OCI-LY7 (cell line): Measurements from ENCODE around the gene UAP1L1. TPM values are rescaled to one million over a fixed set of nuclear protein-coding genes. Genes with fewer than 3 reads are reported as not detected.

Experiments used
- BruUV-seq: library from RNA; stranded (reverse); fragments of 400-500 nt; replicated peaks from 2 replicates; lab custom pipeline; 2021; lab: Mats Ljungman, UMichigan
- CTCF ChIA-PET: fragments of 300-600 bp; sonication (Branson Sonifier 250); formaldehyde crosslinking; loops from one replicate; lab custom pipeline; 2022; ENCODE audit warnings: antibody characterized with exemption; ENCODE audit not compliant: unreplicated experiment; lab: Charles Lee
- POLR2A ChIA-PET: fragments of 300-600 bp; sonication (Branson Sonifier 250); formaldehyde crosslinking; loops from one replicate; lab custom pipeline; 2022; ENCODE audit warnings: antibody characterized with exemption; lab: Charles Lee
- DNase-seq: peaks from one replicate; pipeline ENCODE4 v3.0.0-alpha.2; 2015; ENCODE audit warnings: low spot score
- H2AFZ ChIP-seq: fragments of 200-600 bp; sonication (generic), shearing (Covaris generic); 2 replicates; pipeline ENCODE4 v1.6.1; 2014; ENCODE audit warnings: mild to moderate bottlenecking, antibody characterized with exemption, low read length, moderate library complexity
- H3K27ac ChIP-seq: fragments of 200-600 bp; sonication (generic); 2 replicates; pipeline ENCODE4 v1.5.1; 2014; ENCODE audit warnings: mixed run types, low read depth, mild to moderate bottlenecking, moderate library complexity, low read length, inconsistent platforms; ENCODE audit not compliant: poor library complexity, severe bottlenecking
- H3K36me3 ChIP-seq: fragments of 200-600 bp; sonication (generic); 2 replicates; pipeline ENCODE4 v1.6.1; 2014; ENCODE audit warnings: mild to moderate bottlenecking, antibody characterized with exemption, low read length, moderate library complexity, mixed read lengths; ENCODE audit not compliant: insufficient read depth
- H3K4me1 ChIP-seq: fragments of 200-600 bp; sonication (generic); 2 replicates; pipeline ENCODE4 v1.5.1; 2014; ENCODE audit warnings: mild to moderate bottlenecking, low read length; ENCODE audit not compliant: insufficient read depth, poor library complexity, severe bottlenecking
- H3K4me2 ChIP-seq: fragments of 200-600 bp; sonication (generic); 2 replicates; pipeline ENCODE4 v1.6.1; 2014; ENCODE audit warnings: mild to moderate bottlenecking, low read length
- H3K4me3 ChIP-seq: fragments of 200-600 bp; sonication (generic); 2 replicates; pipeline ENCODE4 v1.5.1; 2014; ENCODE audit warnings: mild to moderate bottlenecking, low read depth, low read length; ENCODE audit not compliant: poor library complexity, severe bottlenecking
- H3K79me2 ChIP-seq: fragments of 200-600 bp; sonication (generic); 2 replicates; pipeline ENCODE4 v1.6.1; 2016; ENCODE audit warnings: low read depth, mild to moderate bottlenecking, low read length, moderate library complexity, mixed read lengths; ENCODE audit not compliant: insufficient read depth
- H3K9me2 ChIP-seq: fragments of 200-600 bp; sonication (generic); 2 replicates; pipeline ENCODE4 v1.6.1; 2016; ENCODE audit warnings: mild to moderate bottlenecking, low read length, mixed read lengths; ENCODE audit not compliant: insufficient read depth
- H3K9me3 ChIP-seq: fragments of 200-600 bp; sonication (generic); 2 replicates; pipeline ENCODE4 v1.6.1; 2014; ENCODE audit warnings: mild to moderate bottlenecking, mixed run types, low read length, mixed read lengths
- H4K20me1 ChIP-seq: fragments of 200-600 bp; sonication (generic); 2 replicates; pipeline ENCODE4 v1.6.1; 2014; ENCODE audit warnings: mild to moderate bottlenecking, antibody characterized with exemption, low read length, moderate library complexity, mixed read lengths; ENCODE audit not compliant: insufficient read depth
- CTCF ChIP-seq: fragments of 200-600 bp; sonication (generic); conservative IDR thresholded peaks from 2 replicates; pipeline ENCODE4 v1.5.1; 2014; ENCODE audit warnings: mild to moderate bottlenecking, antibody characterized with exemption, low read length, moderate library complexity, mixed read lengths
- EZH2phosphoT487 ChIP-seq: fragments of 200-600 bp; sonication (generic); IDR thresholded peaks from 2 replicates; pipeline ENCODE4 v1.6.1; 2018; ENCODE audit warnings: low read depth, borderline replicate concordance, mild to moderate bottlenecking, mixed run types, antibody characterized with exemption, low read length, moderate library complexity, mixed read lengths
- intact Hi-C: fragments of 100-400 bp; cut with micrococcal nuclease; formaldehyde crosslinking; loops from one replicate; pipeline ENCODE4 v1.10.0; 2022; ENCODE audit not compliant: unreplicated experiment
- total RNA-seq, 2 experiments: library from RNA; depleted of rRNA in 1 of 2; stranded (reverse); fragments of >200 nt in 1 of 2; shearing (Covaris generic) in 1 of 2; gene quantifications; 2 replicates each; pipeline ENCODE4 v1.2.3, GENCODE V29; 2014 to 2022

The UAP1L1 gene
- total RNA-seq, 2 experiments from 2014 or later: 5.7 to 16.7 TPM

GRCh38 chr9:137035937-137036336 lies 41.4 kb upstream of the UAP1L1 start:
- ChIA-PET CTCF (interaction anchor here (0.6 to 1.5 kb wide), 7 partner anchors 8 to 88 kb away, joined by 3 to 8 read pairs (median 3); no protein-coding TSS in a partner anchor), POLR2A (no interaction called here)
- no peaks in the 10 kb centered on the region for H3K9me3 ChIP-seq
- TF ChIP-seq EZH2phosphoT487 (no peak), CTCF (no peak)
- H3K27ac ChIP-seq: no peak overlapping the region
- H3K36me3 ChIP-seq: no peaks in the 10 kb centered on the region
- no peak overlapping the region for H3K4me2 ChIP-seq
- H2AFZ ChIP-seq: no peak overlapping the region
- DNase-seq: no peak
- no peak overlapping the region for H3K4me3 ChIP-seq
- no TSS peak for BruUV-seq
- H3K79me2 ChIP-seq: no peaks in the 10 kb centered on the region
- intact Hi-C loops: loop anchor here (1.0 kb wide), 1 partner anchor 249 kb away; no protein-coding TSS in a partner anchor
- no peaks in the 10 kb centered on the region for H4K20me1 ChIP-seq
- H3K9me2 ChIP-seq: no peaks in the 10 kb centered on the region
- H3K4me1 ChIP-seq: peaks cover 22% of the 10 kb centered on the region

GRCh38 chr9:137037035-137037434 lies 40.3 kb upstream of the UAP1L1 start:
- CTCF ChIA-PET: interaction anchor here (0.6 to 1.1 kb wide), 2 partner anchors 25 to 62 kb away, joined by 3 to 4 read pairs; no protein-coding TSS in a partner anchor

More at GRCh38 chr9:137037035-137037434, 40.3 kb upstream of the UAP1L1 start:
- no peak for DNase-seq
- H4K20me1 ChIP-seq: no peaks in the 10 kb centered on the region
- H3K79me2 ChIP-seq: no peaks in the 10 kb centered on the region
- no peak overlapping the region for H3K4me3 ChIP-seq
- no peak overlapping the region for H2AFZ ChIP-seq
- no peak overlapping the region for H3K27ac ChIP-seq
- no peak overlapping the region for H3K4me2 ChIP-seq
- TF ChIP-seq CTCF: no peak
- no peaks in the 10 kb centered on the region for H3K36me3 ChIP-seq
- intact Hi-C loops: no loop called here
- peaks cover 19% of the 10 kb centered on the region for H3K4me1 ChIP-seq
- POLR2A ChIA-PET: interaction anchor here (1.1 kb wide), 1 partner anchor 283 kb away, joined by 4 read pairs; no protein-coding TSS in a partner anchor
- no TSS peak for BruUV-seq
- H3K9me3 ChIP-seq: no peaks in the 10 kb centered on the region
- no peaks in the 10 kb centered on the region for H3K9me2 ChIP-seq
